K562 (cell line): ENCODE data around the gene SCAMP2. TPM values are rescaled to one million over a fixed set of nuclear protein-coding genes. Genes with fewer than 3 reads are reported as not detected.

Experiments
- ATAC-seq: fragments of 200-7000 bp; cut with Tn5 transposase; 3 replicates; pipeline ENCODE4 v1.9.1; 2020; ENCODE audit warnings: moderate library complexity
- BruUV-seq: library from RNA; stranded (reverse); fragments of 400-500 nt; replicated peaks from 2 replicates; lab custom pipeline; 2021; lab: Mats Ljungman, UMichigan
- CTCF ChIA-PET: fragments of 300-600 bp; formaldehyde crosslinking; extraction: SDS; loops from one replicate; lab custom pipeline; 2021; ENCODE audit warnings: low intra/inter-chr PET ratio; lab: Yijun Ruan, JAX
- POLR2A ChIA-PET: fragments of 300-600, 350-650 bp; sonication (Branson Sonifier 250); formaldehyde crosslinking; extraction: SDS; loops from one replicate; lab custom pipeline; 2021; ENCODE audit warnings: antibody characterized with exemption, inconsistent platforms; lab: Yijun Ruan, JAX
- DNase-seq, 4 experiments: peaks; one replicate each; pipeline versions ENCODE4 v3.0.0 to v3.0.0-alpha.2; 2011 to 2018; ENCODE audit warnings: low spot score in 3 of 4, mixed read lengths in 3 of 4; ENCODE audit errors: extremely low read depth in 1 of 4
- FAIRE-seq: peaks from 2 replicates; lab custom pipeline; 2011; peaks lifted over from hg19 to GRCh38; lab: Jason Lieb, UNC
- H2AFZ ChIP-seq: 2 replicates; pipeline ENCODE4 v1.6.0; 2011; ENCODE audit warnings: low read depth, low read length, control low read depth, inconsistent platforms
- H3K27ac ChIP-seq: fragments of 200-600 bp; 3 replicates; pipeline ENCODE4 v1.8.0; 2011; ENCODE audit warnings: low read depth, mild to moderate bottlenecking, control low read depth, inconsistent platforms, low read length, moderate library complexity, mixed read lengths; ENCODE audit errors: extremely low read depth
- H3K27me3 ChIP-seq, 2 experiments: fragments of 300-600 bp in 1 of 2; 2 replicates in 1 of 2; 3 replicates in 1 of 2; pipeline versions ENCODE4 v1.6.0 to v1.8.0; 2011; ENCODE audit warnings: inconsistent platforms in 2 of 2, low read length in 2 of 2, mild to moderate bottlenecking in 1 of 2, mixed read lengths in 1 of 2, moderate library complexity in 1 of 2; ENCODE audit not compliant: control insufficient read depth in 2 of 2, insufficient read depth in 2 of 2
- H3K36me3 ChIP-seq: fragments of 300-600 bp; 3 replicates; pipeline ENCODE4 v1.8.0; 2011; ENCODE audit warnings: mild to moderate bottlenecking, low read length, inconsistent platforms; ENCODE audit not compliant: control insufficient read depth, insufficient read depth
- H3K4me1 ChIP-seq, 2 experiments: fragments of 200-600 bp in 1 of 2; replicated peaks in 1 of 2; 2 replicates in 1 of 2; 3 replicates in 1 of 2; pipeline versions ENCODE4 v1.5.1 to v1.8.0; 2011; ENCODE audit warnings: inconsistent platforms in 2 of 2, low read length in 2 of 2, mild to moderate bottlenecking in 1 of 2, mixed read lengths in 1 of 2, moderate library complexity in 1 of 2; ENCODE audit not compliant: control insufficient read depth in 2 of 2, insufficient read depth in 2 of 2
- H3K4me2 ChIP-seq: 2 replicates; pipeline ENCODE4 v1.6.1; 2011; ENCODE audit warnings: low read length, control low read depth, inconsistent platforms, mixed read lengths; ENCODE audit not compliant: insufficient read depth
- H3K4me3 ChIP-seq: fragments of 200-600 bp; sonication (generic), shearing (Covaris generic); 2 replicates; pipeline ENCODE4 v1.5.1; 2016; ENCODE audit warnings: control low read depth, inconsistent platforms
- H3K79me2 ChIP-seq: fragments of 200-600 bp; 3 replicates; pipeline ENCODE4 v1.8.0; 2011; ENCODE audit warnings: low read length, inconsistent platforms; ENCODE audit not compliant: control insufficient read depth, insufficient read depth
- H3K9ac ChIP-seq, 2 experiments: 2 replicates each; pipeline versions ENCODE4 v1.6.0 to v1.6.1; 2011; ENCODE audit warnings: low read depth in 2 of 2, low read length in 2 of 2, control low read depth in 1 of 2, inconsistent platforms in 1 of 2, mild to moderate bottlenecking in 1 of 2, mixed read lengths in 1 of 2; ENCODE audit not compliant: insufficient read depth in 1 of 2
- H3K9me1 ChIP-seq: one replicate; pipeline ENCODE4 v1.6.0; 2011; ENCODE audit warnings: inconsistent platforms, mild to moderate bottlenecking, low read length, moderate library complexity; ENCODE audit not compliant: control insufficient read depth, insufficient read depth
- H3K9me3 ChIP-seq: replicated peaks from 2 replicates; pipeline ENCODE4 v1.5.1; 2011; ENCODE audit warnings: low read depth, low read length, inconsistent platforms; ENCODE audit not compliant: control insufficient read depth, insufficient read depth
- H4K20me1 ChIP-seq: replicated peaks from 2 replicates; pipeline ENCODE4 v1.6.1; 2011; ENCODE audit warnings: low read length, inconsistent platforms, mixed read lengths; ENCODE audit not compliant: control insufficient read depth, insufficient read depth
- ARID3B ChIP-seq: fragments of 250-450 bp; sonication (Bioruptor Pico); IDR thresholded peaks from 2 replicates; pipeline ENCODE4 v1.4.0; 2020; ENCODE audit warnings: borderline replicate concordance
- CAMTA2 ChIP-seq: fragments of 250-450 bp; sonication (Bioruptor Pico); conservative IDR thresholded peaks from 2 replicates; pipeline ENCODE4 v1.5.1; 2022
- CEBPG ChIP-seq, 3 experiments: fragments of 200-800 bp in 1 of 3; sonication (Bioruptor generic) in 1 of 3; sonication (generic) in 1 of 3; formaldehyde crosslinking in 1 of 3; IDR thresholded peaks in 2 of 3; conservative IDR thresholded peaks in 1 of 3; 2 replicates each; pipeline versions ENCODE4 v1.6.1 to v1.8.0; 2016 to 2022; ENCODE audit warnings: missing compliant biosample characterization in 2 of 3, missing genetic modification characterization in 2 of 3, mild to moderate bottlenecking in 1 of 3, missing genetic modification reagents in 1 of 3
- COPS2 ChIP-seq: fragments of 450-650 bp; conservative IDR thresholded peaks from 2 replicates; pipeline ENCODE4 v1.6.1; 2016; ENCODE audit warnings: mild to moderate bottlenecking, moderate library complexity
- MAX ChIP-seq: sonication (generic); formaldehyde crosslinking; IDR thresholded peaks from 2 replicates; pipeline ENCODE4 v1.9.0; 2022; ENCODE audit warnings: mild to moderate bottlenecking, missing genetic modification reagents
- ZNF717 ChIP-seq: fragments of 250-450 bp; sonication (Bioruptor Pico); IDR thresholded peaks from 2 replicates; pipeline ENCODE4 v1.5.0; 2021
- WGBS: fragments of 100-300 bp; shearing (Covaris generic); methylation state at CpG from one replicate; pipeline ENCODE4 v1.1.6; 2016; ENCODE audit warnings: low coverage, mixed read lengths; ENCODE audit not compliant: insufficient coverage; ENCODE audit errors: missing lambda C conversion rate; 5-methylcytosine and 5-hydroxymethylcytosine counted together
- in situ Hi-C: fragments of 300-500 bp; cut with MboI; formaldehyde crosslinking; loops from 4 replicates; pipeline ENCODE4 v1.15.0; 2018; ENCODE audit warnings: inconsistent platforms, mixed read lengths
- intact Hi-C: fragments of 100-400 bp; cut with micrococcal nuclease; formaldehyde crosslinking; loops from 2 replicates; pipeline ENCODE4 v1.14.2; 2022
- polyA plus RNA-seq, 8 experiments: library from polyadenylated mRNA; depleted of rRNA in 4 of 8; stranded (reverse) in 5 of 8; unstranded in 3 of 8; fragments of >200 nt; fragmentation: Nextera tagmentation in 2 of 8; fragmentation: Illumina TruSeq in 1 of 8; extraction: Ambion mirVana in 2 of 8; extraction: Trizol in 1 of 8; gene quantifications; 2 replicates each; pipeline versions ENCODE4 v1.2.1 to v1.2.3, GENCODE V29; 2011 to 2014; ENCODE audit warnings: inconsistent platforms in 1 of 8, missing spikeins in 1 of 8
- total RNA-seq, 7 experiments: library from RNA; depleted of rRNA in 6 of 7; stranded (reverse); fragments of >200 nt in 6 of 7; fragmentation: Illumina TruSeq in 2 of 7; extraction: Trizol in 2 of 7; gene quantifications; 2 replicates each; pipeline versions ENCODE4 v1.2.1 to v1.2.3, GENCODE V29; 2011 to 2021; ENCODE audit warnings: low replicate concordance in 1 of 7

The SCAMP2 gene
- total and polyA plus RNA-seq, 9 of the 15 experiments (the other 6 are each of a cell fraction or from before 2014, with no cell fraction given): 5.9 to 61.1 (median 20.1) TPM

- BruUV-seq: no TSS peak
These were observed 51.4 kb downstream of the SCAMP2 start for GRCh38 chr15:74821790-74822158.

GRCh38 chr15:74821091-74821789 lies 51.9 kb downstream of the SCAMP2 start:
- Histone ChIP-seq H3K9me1 (no peaks in the 10 kb centered on the region), H3K4me3 (no peak overlapping the region), H3K9me3 (no peaks in the 10 kb centered on the region), H3K27ac (no peak overlapping the region), H3K4me1 (peaks cover 6 to 21% of the 10 kb centered on the region in 2 experiments; a peak in 3 of 5 replicates), H2AFZ (no peak overlapping the region), H3K79me2 (no peaks in the 10 kb centered on the region), H3K36me3 (no peaks in the 10 kb centered on the region), H3K4me2 (no peak overlapping the region), H3K27me3 (peaks cover 3 to 23% of the 10 kb centered on the region in 2 experiments; a peak in 4 of 5 replicates), H3K9ac (0 out of 4 replicates have a peak overlapping the region, but pooled peaks of 1 of the 2 experiments have one; percentile 12), H4K20me1 (no peaks in the 10 kb centered on the region)
- in situ Hi-C loops (no loop called here), intact Hi-C loops (no loop called here)
- DNase-seq (no peak), ATAC-seq (no peak), FAIRE-seq (no peak)
- BruUV-seq: no TSS peak
- 14% methylated on average over 11 of the region's 11 CpGs for WGBS
- POLR2A ChIA-PET: no interaction called here
- 0 out of 2 replicates have a peak, but pooled peaks have one; percentile 52 for TF ChIP-seq CEBPG (CRISPR knock-in tag; IDR thresholded peaks at IDR 0.05)
- no peak for TF ChIP-seq CEBPG (tag; conservative IDR thresholded peaks at IDR 0.05 in 1 of 2, IDR thresholded peaks at IDR 0.05 in 1 of 2)
- TF ChIP-seq COPS2: no peak
- no peak for TF ChIP-seq ZNF717
- TF ChIP-seq ARID3B: no peak
- TF ChIP-seq MAX (CRISPR knock-in tag): 0 out of 2 replicates have a peak, but pooled peaks have one; percentile 12
- CTCF ChIA-PET: no interaction called here

More at GRCh38 chr15:74821790-74822158, 51.4 kb downstream of the SCAMP2 start:
- intact Hi-C loops: no loop called here
- Histone ChIP-seq H3K9me3 (no peaks in the 10 kb centered on the region), H3K4me1 (peaks cover 6 to 20% of the 10 kb centered on the region in 2 experiments; a peak in 3 of 5 replicates), H3K27ac (no peak overlapping the region), H3K4me2 (no peak overlapping the region), H3K27me3 (peaks cover 4 to 25% of the 10 kb centered on the region in 2 experiments), H3K9ac (no peak overlapping the region), H3K79me2 (no peaks in the 10 kb centered on the region), H3K36me3 (no peaks in the 10 kb centered on the region), H4K20me1 (no peaks in the 10 kb centered on the region), H2AFZ (no peak overlapping the region), H3K4me3 (no peak overlapping the region), H3K9me1 (no peaks in the 10 kb centered on the region)
- no peak for TF ChIP-seq CAMTA2 (CRISPR knock-in tag)
- in situ Hi-C loops: no loop called here
- ChIA-PET CTCF (no interaction called here), POLR2A (no interaction called here)
- FAIRE-seq (no peak), ATAC-seq (no peak), DNase-seq (no peak)
- WGBS: 7% methylated on average over 7 of the region's 7 CpGs
